ENCODE measurements around the gene FBXL13.

GRCh38 chr7:102830197-102830596 lies 244.4 kb downstream of the FBXL13 start:
- no peak for TF ChIP-seq CTCF (conservative IDR thresholded peaks at IDR 0.05 in 1 of 2, IDR thresholded peaks at IDR 0.05 in 1 of 2; ENCODE audit: extremely low read depth in 1 of 2, insufficient read depth in 1 of 2, low read depth in 1 of 2, low read length in 2 of 2)
- no peak for TF ChIP-seq EZH2 (IDR thresholded peaks at IDR 0.05; ENCODE audit: borderline replicate concordance, low read length)

Measured in mammary epithelial cell (primary cell).